Left ventricle myocardium inferior (tissue), 1 donor: ENCODE measurements around the gene DPP10. TPM values are rescaled to one million over a fixed set of nuclear protein-coding genes. Genes with fewer than 3 reads are reported as not detected.

Experiments used
- DNase-seq: peaks from one replicate; pipeline ENCODE4 v3.0.0-alpha.2; 2020
- H3K27ac ChIP-seq: fragments of 200-600 bp; replicated peaks from 2 replicates; pipeline ENCODE4 v1.8.0; 2021
- H3K27me3 ChIP-seq: fragments of 200-600 bp; 2 replicates; pipeline ENCODE4 v1.8.0; 2021; ENCODE audit warnings: low read depth
- H3K36me3 ChIP-seq: fragments of 200-600 bp; 2 replicates; pipeline ENCODE4 v1.8.0; 2021
- H3K4me1 ChIP-seq: fragments of 200-600 bp; 2 replicates; pipeline ENCODE4 v1.8.0; 2021
- H3K4me3 ChIP-seq: fragments of 200-600 bp; 2 replicates; pipeline ENCODE4 v1.8.0; 2021; ENCODE audit warnings: mild to moderate bottlenecking, moderate library complexity
- H3K9me3 ChIP-seq: fragments of 200-600 bp; replicated peaks from 2 replicates; pipeline ENCODE4 v1.8.0; 2021
- CTCF ChIP-seq: fragments of 200-600 bp; IDR thresholded peaks from 2 replicates; pipeline ENCODE4 v1.8.0; 2021; ENCODE audit warnings: antibody characterized with exemption, mild to moderate bottlenecking, borderline replicate concordance
- intact Hi-C: fragments of 100-400 bp; cut with micrococcal nuclease; formaldehyde crosslinking; loops from one replicate; pipeline ENCODE4 v1.11.0; 2022
- total RNA-seq: library from RNA; stranded (reverse); fragmentation: NEBNext Ultra II Directional; extraction: Animal tissue kit (Norgen Biotek cat#: 25700); gene quantifications from one replicate; pipeline ENCODE4 v1.2.1, GENCODE V29; 2021
- donor health status: DM: no; HTN: yes; CAD: no; lungs with severe emphysema.

DPP10 gene
- total RNA-seq, 1 donor from 2014 or later, result 0.16 TPM

DNA sequence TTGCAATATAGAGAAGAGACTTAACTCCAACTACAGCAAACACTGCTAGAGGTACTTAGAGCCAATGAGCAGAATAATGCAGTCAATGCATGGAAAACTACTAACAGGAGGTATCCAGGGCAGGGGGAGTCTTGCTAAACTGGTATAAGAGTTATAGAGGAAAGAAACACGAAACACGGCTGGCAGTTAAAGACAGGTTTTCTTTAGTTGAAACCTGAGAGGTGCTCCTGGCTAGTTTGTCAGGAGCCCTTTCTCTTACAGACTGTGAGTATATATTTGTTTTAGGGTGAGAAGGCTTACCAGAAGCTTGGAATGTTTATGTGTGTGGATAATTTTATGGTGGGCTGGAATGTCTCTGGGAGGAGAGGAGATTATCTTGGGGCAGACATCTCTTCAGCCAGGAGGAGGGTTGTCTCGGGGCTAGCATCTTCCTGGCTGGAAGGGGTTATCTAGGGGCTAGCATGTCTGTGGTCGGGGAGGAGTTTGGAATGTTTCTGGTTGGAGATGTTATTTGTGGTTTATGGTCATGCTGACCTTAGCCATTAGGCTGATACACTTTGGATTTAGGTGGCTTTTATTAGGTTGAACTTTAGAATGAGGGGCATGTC lies 1048.8 kb downstream of the DPP10 start:
- Histone ChIP-seq H3K27me3 (no peaks in the 10 kb centered on the region), H3K4me1 (no peaks in the 10 kb centered on the region), H3K27ac (no peak overlapping the region), H3K36me3 (no peaks in the 10 kb centered on the region), H3K9me3 (peaks cover 10% of the 10 kb centered on the region), H3K4me3 (no peak overlapping the region)
- intact Hi-C loops, result no loop called here
- DNase-seq, result no peak
- TF ChIP-seq CTCF, result no peak

GRCh38 chr2:115505331-115505730 lies 1062.9 kb downstream of the DPP10 start:
- Histone ChIP-seq H3K4me3 (no peak overlapping the region), H3K9me3 (no peaks in the 10 kb centered on the region), H3K4me1 (no peaks in the 10 kb centered on the region), H3K36me3 (no peaks in the 10 kb centered on the region), H3K27ac (no peak overlapping the region), H3K27me3 (no peaks in the 10 kb centered on the region)
- DNase-seq, result no peak
- TF ChIP-seq CTCF, result no peak
- intact Hi-C loops, result no loop called here

DNA sequence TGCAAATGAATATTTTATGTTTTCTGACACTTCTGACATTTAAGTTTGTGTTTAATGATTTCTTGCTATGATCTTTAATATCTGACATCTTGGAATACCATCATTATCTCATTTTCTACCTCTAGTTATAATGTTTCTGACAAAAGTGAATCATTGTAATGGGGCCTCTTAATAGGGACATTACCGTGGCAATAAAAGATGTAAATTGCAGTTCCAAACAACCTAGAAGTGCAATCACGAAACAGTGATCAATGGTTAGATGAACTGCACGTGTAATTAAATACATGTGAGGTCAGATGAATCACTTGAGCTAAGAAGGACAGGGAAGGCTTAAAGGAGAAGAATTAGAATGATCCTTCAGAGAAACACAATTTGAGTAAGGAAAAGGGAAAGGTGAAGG lies 1078.3 kb downstream of the DPP10 start:
- Histone ChIP-seq H3K27me3 (no peaks in the 10 kb centered on the region), H3K27ac (no peak overlapping the region), H3K4me3 (no peak overlapping the region), H3K4me1 (no peaks in the 10 kb centered on the region), H3K36me3 (no peaks in the 10 kb centered on the region), H3K9me3 (no peaks in the 10 kb centered on the region)
- no peak for TF ChIP-seq CTCF
- DNase-seq, result no peak
- intact Hi-C loops, result no loop called here

GRCh38 chr2:115524452-115524851 lies 1082.0 kb downstream of the DPP10 start:
- H3K9me3 ChIP-seq, result no peaks in the 10 kb centered on the region
- no peaks in the 10 kb centered on the region for H3K36me3 ChIP-seq
- no peak for DNase-seq
- H3K27ac ChIP-seq, result no peak overlapping the region
- no peaks in the 10 kb centered on the region for H3K27me3 ChIP-seq
- H3K4me3 ChIP-seq, result no peak overlapping the region
- no peak for TF ChIP-seq CTCF
- H3K4me1 ChIP-seq, result no peaks in the 10 kb centered on the region
- intact Hi-C loops, result no loop called here

DNA sequence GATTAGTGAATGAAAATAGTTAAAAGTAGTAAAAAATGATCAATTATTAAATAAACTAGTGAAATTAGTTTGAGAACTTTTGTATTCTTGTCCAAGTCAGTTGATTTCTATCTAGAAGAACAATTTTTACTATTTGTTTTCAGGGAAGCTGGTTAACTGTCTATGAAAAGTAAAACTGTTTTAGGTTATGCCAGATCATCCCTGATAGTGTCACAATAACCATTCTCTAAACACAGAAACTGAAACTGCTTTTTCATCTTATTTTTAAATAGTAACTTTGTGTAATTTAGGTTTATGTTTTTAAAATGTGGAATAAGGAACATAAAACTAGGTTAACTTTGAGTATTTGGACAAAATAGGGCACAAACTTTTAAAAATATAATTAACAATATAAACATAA lies 1087.2 kb downstream of the DPP10 start:
- Histone ChIP-seq H3K27me3 (no peaks in the 10 kb centered on the region), H3K27ac (no peak overlapping the region), H3K4me3 (no peak overlapping the region), H3K36me3 (no peaks in the 10 kb centered on the region), H3K9me3 (peaks cover 4% of the 10 kb centered on the region), H3K4me1 (no peaks in the 10 kb centered on the region)
- intact Hi-C loops, result no loop called here
- no peak for DNase-seq
- TF ChIP-seq CTCF, result no peak

GRCh38 chr2:115533081-115533480 lies 1090.6 kb downstream of the DPP10 start:
- H3K27me3 ChIP-seq, result no peaks in the 10 kb centered on the region
- H3K4me1 ChIP-seq, result no peaks in the 10 kb centered on the region
- TF ChIP-seq CTCF, result no peak
- H3K4me3 ChIP-seq, result no peak overlapping the region
- intact Hi-C loops, result no loop called here
- H3K27ac ChIP-seq, result no peak overlapping the region
- H3K36me3 ChIP-seq, result no peaks in the 10 kb centered on the region
- no peak for DNase-seq
- H3K9me3 ChIP-seq, result peaks cover 4% of the 10 kb centered on the region
